H9 (cell line): ENCODE results near the gene HS1BP3. TPM values are rescaled to one million over a fixed set of nuclear protein-coding genes. Genes with fewer than 3 reads are reported as not detected.

Source experiments
- DNase-seq: peaks from one replicate; pipeline ENCODE4 v3.0.0-alpha.2; 2017
- H2AFZ ChIP-seq: one replicate; pipeline ENCODE4 v1.6.1; 2013; ENCODE audit warnings: mild to moderate bottlenecking, low read length, control low read depth, moderate library complexity
- H2AK5ac ChIP-seq: 2 replicates; pipeline ENCODE4 v1.6.1; 2013; ENCODE audit warnings: low read length, control low read depth, mixed read lengths; ENCODE audit not compliant: insufficient read length
- H2BK120ac ChIP-seq: one replicate; pipeline ENCODE4 v1.6.1; 2013; ENCODE audit warnings: low read depth, mild to moderate bottlenecking, low read length, control low read depth, inconsistent platforms; ENCODE audit not compliant: poor library complexity, severe bottlenecking
- H2BK12ac ChIP-seq: 2 replicates; pipeline ENCODE4 v1.6.1; 2013; ENCODE audit warnings: low read length, control low read depth, mixed read lengths, low read depth; ENCODE audit not compliant: insufficient read length
- H2BK15ac ChIP-seq: 2 replicates; pipeline ENCODE4 v1.6.1; 2013; ENCODE audit warnings: low read depth, low read length, control low read depth
- H2BK20ac ChIP-seq: one replicate; pipeline ENCODE4 v1.6.1; 2013; ENCODE audit warnings: low read depth, mild to moderate bottlenecking, low read length, control low read depth, inconsistent platforms; ENCODE audit not compliant: poor library complexity, severe bottlenecking
- H2BK5ac ChIP-seq: 2 replicates; pipeline ENCODE4 v1.6.1; 2013; ENCODE audit warnings: low read length, control low read depth, mixed read lengths; ENCODE audit not compliant: insufficient read length
- H3K14ac ChIP-seq: 2 replicates; pipeline ENCODE4 v1.6.1; 2013; ENCODE audit warnings: low read length, control low read depth; ENCODE audit not compliant: insufficient read depth
- H3K18ac ChIP-seq: 2 replicates; pipeline ENCODE4 v1.6.1; 2013; ENCODE audit warnings: low read depth, mild to moderate bottlenecking, mixed read lengths, low read length, control low read depth; ENCODE audit not compliant: insufficient read length
- H3K23ac ChIP-seq: 2 replicates; pipeline ENCODE4 v1.6.1; 2013; ENCODE audit warnings: low read length, control low read depth, mixed read lengths, low read depth; ENCODE audit not compliant: insufficient read length
- H3K23me2 ChIP-seq: 2 replicates; pipeline ENCODE4 v1.6.1; 2013; ENCODE audit warnings: low read depth, mild to moderate bottlenecking, mixed read lengths, low read length, control low read depth; ENCODE audit not compliant: insufficient read length, poor library complexity, severe bottlenecking
- H3K27ac ChIP-seq: 2 replicates; pipeline ENCODE4 v1.5.1; 2013; ENCODE audit warnings: low read length, control low read depth, mixed read lengths, low read depth; ENCODE audit not compliant: insufficient read length
- H3K27me3 ChIP-seq: 2 replicates; pipeline ENCODE4 v1.6.1; 2013; ENCODE audit warnings: low read length, control low read depth, inconsistent platforms; ENCODE audit not compliant: insufficient read depth
- H3K4ac ChIP-seq: 2 replicates; pipeline ENCODE4 v1.6.1; 2013; ENCODE audit warnings: low read depth, mild to moderate bottlenecking, control low read depth, inconsistent platforms, low read length, moderate library complexity
- H3K4me1 ChIP-seq: 2 replicates; pipeline ENCODE4 v1.6.1; 2013; ENCODE audit warnings: low read length, control low read depth, inconsistent platforms; ENCODE audit not compliant: insufficient read depth
- H3K4me2 ChIP-seq: 2 replicates; pipeline ENCODE4 v1.6.1; 2013; ENCODE audit warnings: low read length, control low read depth, mixed read lengths; ENCODE audit not compliant: insufficient read length, insufficient read depth
- H3K56ac ChIP-seq: 2 replicates; pipeline ENCODE4 v1.6.1; 2013; ENCODE audit warnings: low read depth, mild to moderate bottlenecking, mixed read lengths, low read length, control low read depth; ENCODE audit not compliant: insufficient read length
- H3K79me1 ChIP-seq: 2 replicates; pipeline ENCODE4 v1.6.1; 2013; ENCODE audit warnings: low read depth, mild to moderate bottlenecking, moderate library complexity, low read length, control low read depth, inconsistent platforms; ENCODE audit not compliant: insufficient read depth, poor library complexity, severe bottlenecking
- H3K79me2 ChIP-seq: 2 replicates; pipeline ENCODE4 v1.6.1; 2013; ENCODE audit warnings: low read length, control low read depth, inconsistent platforms; ENCODE audit not compliant: insufficient read depth
- H3K9ac ChIP-seq: 2 replicates; pipeline ENCODE4 v1.6.1; 2013; ENCODE audit warnings: low read length, control low read depth, mixed read lengths; ENCODE audit not compliant: insufficient read length; ENCODE audit errors: extremely low read depth
- H3K9me3 ChIP-seq: one replicate; pipeline ENCODE4 v1.6.1; 2013; ENCODE audit warnings: low read depth, low read length, inconsistent platforms; ENCODE audit not compliant: control insufficient read depth
- H3T11ph ChIP-seq: one replicate; pipeline ENCODE4 v1.6.1; 2013; ENCODE audit warnings: mild to moderate bottlenecking, low read length, control low read depth, inconsistent platforms
- H4K20me1 ChIP-seq: one replicate; pipeline ENCODE4 v1.6.1; 2013; ENCODE audit not compliant: control insufficient read depth, insufficient read length, insufficient read depth
- H4K5ac ChIP-seq: 2 replicates; pipeline ENCODE4 v1.6.1; 2013; ENCODE audit warnings: low read depth, mild to moderate bottlenecking, mixed read lengths, low read length, control low read depth; ENCODE audit not compliant: insufficient read length
- H4K8ac ChIP-seq: replicated peaks from 2 replicates; pipeline ENCODE4 v1.6.1; 2013; ENCODE audit warnings: low read length, control low read depth, mixed read lengths, low read depth; ENCODE audit not compliant: insufficient read length
- H4K91ac ChIP-seq: 2 replicates; pipeline ENCODE4 v1.6.1; 2013; ENCODE audit warnings: low read depth, mild to moderate bottlenecking, moderate library complexity, mixed read lengths, low read length, control low read depth; ENCODE audit not compliant: insufficient read length
- H3K27ac Mint-ChIP-seq, 3 experiments: 2 replicates in 2 of 3; 3 replicates in 1 of 3; pipeline ENCODE4 v1.8.0; 2020 to 2021; ENCODE audit warnings: mixed read lengths in 3 of 3, mild to moderate bottlenecking in 1 of 3, moderate library complexity in 1 of 3
- H3K27me3 Mint-ChIP-seq: 2 replicates; pipeline ENCODE4 v1.8.0; 2021; ENCODE audit warnings: low read depth, mild to moderate bottlenecking, moderate library complexity, mixed read lengths
- H3K36me3 Mint-ChIP-seq, 3 experiments: 2 replicates in 2 of 3; 3 replicates in 1 of 3; pipeline ENCODE4 v1.8.0; 2020 to 2021; ENCODE audit warnings: low read depth in 3 of 3, mixed read lengths in 3 of 3; ENCODE audit not compliant: insufficient read depth in 1 of 3
- H3K4me1 Mint-ChIP-seq, 2 experiments: 2 replicates each; pipeline ENCODE4 v1.8.0; 2020; ENCODE audit warnings: mixed read lengths in 2 of 2
- H3K4me3 Mint-ChIP-seq, 2 experiments: 2 replicates in 1 of 2; 3 replicates in 1 of 2; pipeline ENCODE4 v1.8.0; 2020 to 2021; ENCODE audit warnings: mild to moderate bottlenecking in 2 of 2, mixed read lengths in 2 of 2, moderate library complexity in 1 of 2
- H3K9me3 Mint-ChIP-seq, 2 experiments: 2 replicates in 1 of 2; 3 replicates in 1 of 2; pipeline ENCODE4 v1.8.0; 2020; ENCODE audit warnings: mild to moderate bottlenecking in 2 of 2, mixed read lengths in 2 of 2, moderate library complexity in 1 of 2
- CTCF ChIP-seq: fragments of 200-600 bp; sonication (generic); conservative IDR thresholded peaks from 3 replicates; pipeline ENCODE4 v1.8.0; 2021; ENCODE audit warnings: antibody characterized with exemption, mild to moderate bottlenecking
- WGBS: extraction: QIAGEN DNeasy Blood & Tissue Kit; methylation state at CpG from one replicate; pipeline ENCODE4 v1.1.7; 2013; ENCODE audit warnings: missing lambda C conversion rate, low lambda C conversion rate, mixed read lengths; ENCODE audit not compliant: insufficient read length; ENCODE audit errors: extremely low coverage; 5-methylcytosine and 5-hydroxymethylcytosine counted together
- total RNA-seq: library from RNA; stranded (reverse); gene quantifications from 2 replicates; pipeline ENCODE4 v1.2.1, GENCODE V29; 2021

The HS1BP3 gene
- total RNA-seq, 1 experiment from 2014 or later: 11.1 TPM

- Histone ChIP-seq H4K5ac (no peak overlapping the region), H3K9ac (no peak overlapping the region), H3K18ac (no peak overlapping the region), H3K4me1 (no peaks in the 10 kb centered on the region), H3K27ac (no peak overlapping the region), H2BK15ac (no peak overlapping the region), H3K79me2 (no peaks in the 10 kb centered on the region), H2AK5ac (no peak overlapping the region), H3K4ac (no peak overlapping the region), H4K8ac (no peak overlapping the region), H3K23me2 (no peaks in the 10 kb centered on the region), H4K20me1 (no peaks in the 10 kb centered on the region), H2BK20ac (no peak overlapping the region), H3T11ph (no peak overlapping the region), H3K9me3 (no peaks in the 10 kb centered on the region), H3K56ac (no peak overlapping the region), H2BK5ac (no peak overlapping the region), H3K4me2 (no peak overlapping the region), H3K14ac (no peak overlapping the region; the same call in 1 of the 2 replicates), H3K79me1 (no peaks in the 10 kb centered on the region), H4K91ac (no peak overlapping the region), H3K27me3 (no peaks in the 10 kb centered on the region), H2AFZ (no peak overlapping the region), H3K23ac (no peak overlapping the region), H2BK120ac (no peak overlapping the region), H2BK12ac (no peak overlapping the region)
- no peak for TF ChIP-seq CTCF
- no peaks in the 10 kb centered on the region for H3K9me3 Mint-ChIP-seq
- no peak overlapping the region for H3K27ac Mint-ChIP-seq
- DNase-seq: no peak
- peaks cover 0 to 13% (median 4%) of the 10 kb centered on the region in 3 experiments; a peak in 4 of 7 replicates for H3K36me3 Mint-ChIP-seq
- no peaks in the 10 kb centered on the region; the same call in 1 of the 2 replicates for H3K27me3 Mint-ChIP-seq
- no CpG with 5 or more reads among the region's 15 CpGs for WGBS
- H3K4me3 Mint-ChIP-seq: no peak overlapping the region
- peaks cover 10 to 12% of the 10 kb centered on the region in 2 experiments for H3K4me1 Mint-ChIP-seq
Observed at GRCh38 chr2:20638646-20639430, 12.1 kb downstream of the HS1BP3 start.
